Activated naive CD4-positive, alpha-beta T cell treated with anti-CD3 and anti-CD28 coated beads, Interleukin-2, amount 50 U/mL, for 24 hours (primary cell): ENCODE results near the gene RAPGEF3.
A peak's percentile ranks its signal among the peaks of the same experiment; 100 is the strongest.

Experiments used
- H3K27ac Mint-ChIP-seq: one replicate; pipeline ENCODE4 v1.8.0; 2021; ENCODE audit warnings: mild to moderate bottlenecking, mixed read lengths
- H3K27me3 Mint-ChIP-seq: one replicate; pipeline ENCODE4 v1.8.0; 2021; ENCODE audit warnings: mixed read lengths
- H3K36me3 Mint-ChIP-seq: one replicate; pipeline ENCODE4 v1.8.0; 2021; ENCODE audit warnings: mixed read lengths
- H3K4me1 Mint-ChIP-seq: one replicate; pipeline ENCODE4 v1.8.0; 2021; ENCODE audit warnings: mixed read lengths
- H3K4me3 Mint-ChIP-seq: one replicate; pipeline ENCODE4 v1.8.0; 2021; ENCODE audit warnings: mild to moderate bottlenecking, mixed read lengths
- H3K9me3 Mint-ChIP-seq: one replicate; pipeline ENCODE4 v1.8.0; 2021; ENCODE audit warnings: mixed read lengths

Gene RAPGEF3

GRCh38 chr12:47700263-47700662, 58.4 kb downstream of the RAPGEF3 start:
- no peak overlapping the region for H3K27ac Mint-ChIP-seq
- H3K4me3 Mint-ChIP-seq, result no peak overlapping the region
- H3K9me3 Mint-ChIP-seq, result no peaks in the 10 kb centered on the region
- H3K4me1 Mint-ChIP-seq, result peaks cover 46% of the 10 kb centered on the region
- H3K36me3 Mint-ChIP-seq, result peaks cover 29% of the 10 kb centered on the region
- H3K27me3 Mint-ChIP-seq, result no peaks in the 10 kb centered on the region

GRCh38 chr12:47698631-47699030, 60.0 kb downstream of the RAPGEF3 start:
- Mint-ChIP-seq H3K4me1 (peaks cover 33% of the 10 kb centered on the region), H3K36me3 (peaks cover 36% of the 10 kb centered on the region), H3K27ac (no peak overlapping the region), H3K27me3 (no peaks in the 10 kb centered on the region), H3K4me3 (no peak overlapping the region), H3K9me3 (no peaks in the 10 kb centered on the region)

- Mint-ChIP-seq H3K27ac (no peak overlapping the region), H3K9me3 (no peaks in the 10 kb centered on the region), H3K36me3 (peaks cover 35% of the 10 kb centered on the region), H3K4me1 (peaks cover 31% of the 10 kb centered on the region), H3K4me3 (no peak overlapping the region), H3K27me3 (no peaks in the 10 kb centered on the region)
Measured at GRCh38 chr12:47698055-47698454, 60.6 kb downstream of the RAPGEF3 start.

- Mint-ChIP-seq H3K9me3 (no peaks in the 10 kb centered on the region), H3K4me3 (no peak overlapping the region), H3K27me3 (no peaks in the 10 kb centered on the region), H3K27ac (no peak overlapping the region), H3K4me1 (peaks cover 18% of the 10 kb centered on the region), H3K36me3 (peaks cover 18% of the 10 kb centered on the region)
Measured at GRCh38 chr12:47689215-47689614, 69.5 kb downstream of the RAPGEF3 start.

GRCh38 chr12:47687636-47688035, 71.0 kb downstream of the RAPGEF3 start:
- Mint-ChIP-seq H3K27me3 (no peaks in the 10 kb centered on the region), H3K4me1 (peaks cover 25% of the 10 kb centered on the region), H3K36me3 (peaks cover 19% of the 10 kb centered on the region)

GRCh38 chr12:47686645-47687240, 71.9 kb downstream of the RAPGEF3 start:
- Mint-ChIP-seq H3K27ac (peak overlapping the region; percentile 11), H3K27me3 (no peaks in the 10 kb centered on the region), H3K4me1 (peaks cover 20% of the 10 kb centered on the region), H3K9me3 (no peaks in the 10 kb centered on the region), H3K4me3 (no peak overlapping the region), H3K36me3 (peaks cover 19% of the 10 kb centered on the region)

More at GRCh38 chr12:47687636-47688035, 71.0 kb downstream of the RAPGEF3 start:
- H3K27ac Mint-ChIP-seq, result peak overlapping the region; percentile 24
- H3K4me3 Mint-ChIP-seq, result no peak overlapping the region
- H3K9me3 Mint-ChIP-seq, result no peaks in the 10 kb centered on the region
